ENCODE results near the gene MATR3.
A peak's percentile ranks its signal among the peaks of the same experiment; 100 is the strongest.
"Not testable (repeated sequence)": the region's sequence is repeated elsewhere in the genome, so short reads cannot be mapped to it uniquely, and the experiment has no call there.

MATR3 gene

DNA sequence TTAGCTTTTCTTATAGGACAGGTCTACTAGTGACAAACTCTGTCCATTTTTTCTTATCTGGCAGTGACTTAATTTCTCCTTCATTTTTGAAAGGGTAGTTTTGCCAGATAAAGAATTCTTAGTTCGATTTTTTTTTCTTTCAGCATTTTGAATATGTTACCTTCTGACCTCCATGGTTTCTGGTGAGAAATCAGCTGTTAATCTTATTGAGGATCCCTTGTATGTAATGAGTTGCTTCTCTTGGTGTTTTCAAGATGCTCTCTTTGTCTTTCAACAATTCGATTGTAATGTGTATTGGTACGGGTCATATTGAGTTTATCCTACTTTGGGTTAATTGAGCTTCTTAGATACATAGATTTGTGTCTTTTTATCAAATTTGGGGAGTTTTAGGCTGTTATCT lies 60.6 kb downstream of the MATR3 start:
- no peak for DNase-seq (ENCODE audit: low spot score)

DNA sequence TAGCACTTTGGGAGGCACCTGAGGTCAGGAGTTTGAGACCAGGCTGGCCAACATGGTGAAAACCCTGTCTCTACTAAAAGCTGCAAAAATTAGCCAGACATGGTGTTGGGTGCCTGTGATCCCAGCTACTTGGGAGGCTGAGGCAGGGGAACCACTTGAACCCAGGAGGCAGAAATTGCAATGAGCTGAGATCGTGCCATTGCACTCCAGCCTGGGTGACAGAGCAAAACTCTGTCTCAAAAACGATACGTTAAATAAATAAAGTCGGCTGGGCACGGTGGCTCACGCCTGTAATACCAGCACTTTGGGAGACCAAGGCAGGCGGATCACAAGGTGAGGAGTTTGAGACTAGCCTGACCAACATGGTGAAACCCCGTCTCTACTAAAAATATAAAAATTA lies 62.4 kb downstream of the MATR3 start:
- not testable (repeated sequence) for DNase-seq (ENCODE audit: low spot score)

DNA sequence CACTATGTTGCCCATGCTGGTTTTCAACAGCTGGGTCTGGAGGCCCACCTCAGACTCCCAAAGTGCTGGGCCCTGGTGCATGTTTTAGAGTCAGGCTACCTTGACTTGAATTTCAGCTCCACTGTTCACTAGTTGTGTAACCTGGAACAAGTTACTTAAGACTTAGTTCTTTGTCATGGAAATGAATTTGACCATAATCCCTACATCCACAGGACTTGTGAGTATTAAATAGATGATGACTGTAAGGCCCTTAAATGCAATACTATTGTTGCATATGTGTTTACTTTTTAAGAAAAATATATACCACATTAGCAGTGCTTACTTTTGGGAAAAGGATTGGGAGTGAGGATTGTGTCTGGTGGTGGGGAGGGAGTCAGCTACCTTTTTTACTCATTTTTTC lies 64.5 kb downstream of the MATR3 start:
- no peak for DNase-seq (ENCODE audit: low spot score)

DNA sequence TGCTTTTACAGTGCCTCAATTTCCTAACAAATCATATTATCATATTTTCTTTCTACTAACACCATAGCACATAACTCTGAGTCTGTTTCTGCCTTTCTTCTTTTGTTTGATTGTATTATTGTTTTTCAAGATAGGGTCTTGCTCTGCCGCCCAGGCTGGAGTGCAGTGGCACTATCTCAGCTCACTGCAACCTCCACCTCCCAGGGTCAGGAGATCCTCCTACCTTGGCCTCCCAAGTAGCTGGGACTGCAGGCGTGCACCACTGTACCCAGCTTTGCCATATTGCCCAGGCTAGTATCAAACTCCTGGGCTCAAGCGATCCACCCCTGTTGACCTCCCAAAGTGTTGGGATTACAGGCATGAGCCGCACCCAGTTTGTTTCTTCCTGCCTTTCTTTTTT lies 66.8 kb downstream of the MATR3 start:
- no peak for DNase-seq (ENCODE audit: low spot score)

DNA sequence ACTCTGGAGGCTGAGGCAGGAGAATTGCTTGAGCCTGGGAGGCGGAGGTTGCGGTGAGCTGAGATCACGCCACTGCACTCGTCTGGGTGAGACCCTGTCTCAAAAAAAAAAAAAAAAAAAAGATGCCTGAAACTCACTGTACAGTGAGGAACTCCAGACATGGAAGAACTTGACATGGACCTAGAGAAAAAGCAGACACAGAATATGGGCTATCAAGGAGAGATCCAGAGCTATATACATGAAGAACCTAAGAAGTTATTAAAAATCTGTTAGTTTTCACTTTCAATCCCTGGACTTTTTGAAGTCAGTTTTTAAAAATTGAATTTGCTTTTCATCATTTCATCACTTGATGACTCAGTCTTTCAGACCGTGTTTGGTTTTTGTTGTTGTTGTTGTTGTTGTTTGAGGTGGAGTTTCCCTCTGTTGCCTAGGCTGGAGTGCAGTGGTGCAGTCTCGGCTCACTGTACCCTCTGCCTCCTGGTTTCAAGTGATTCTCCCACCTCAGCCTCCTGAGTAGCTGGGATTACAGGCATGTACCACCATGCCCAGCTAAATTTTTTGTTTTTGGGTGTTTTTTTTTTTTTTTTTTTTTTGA lies 68.4 kb downstream of the MATR3 start:
- DNase-seq (ENCODE audit: low spot score): no peak

DNA sequence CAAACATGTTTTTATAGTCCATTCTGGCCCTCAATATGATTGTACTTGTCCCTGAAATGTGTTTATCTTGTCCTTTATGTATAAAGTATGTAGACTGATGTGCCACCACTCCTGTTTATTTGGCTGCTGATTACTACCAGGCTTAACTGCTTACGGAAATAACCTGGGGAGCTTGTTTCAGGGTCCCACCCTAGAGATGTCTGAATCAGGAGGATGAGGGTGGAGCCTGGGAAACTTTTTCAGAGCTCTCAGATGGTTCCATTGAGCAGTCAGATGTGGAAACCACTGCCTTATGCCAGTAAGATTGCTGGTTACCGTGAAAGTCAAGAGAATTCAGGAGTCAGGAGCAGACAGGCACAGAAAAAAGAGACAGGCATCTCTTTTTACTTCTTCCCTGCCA lies 70.4 kb downstream of the MATR3 start:
- no peak for DNase-seq (ENCODE audit: low spot score)

DNA sequence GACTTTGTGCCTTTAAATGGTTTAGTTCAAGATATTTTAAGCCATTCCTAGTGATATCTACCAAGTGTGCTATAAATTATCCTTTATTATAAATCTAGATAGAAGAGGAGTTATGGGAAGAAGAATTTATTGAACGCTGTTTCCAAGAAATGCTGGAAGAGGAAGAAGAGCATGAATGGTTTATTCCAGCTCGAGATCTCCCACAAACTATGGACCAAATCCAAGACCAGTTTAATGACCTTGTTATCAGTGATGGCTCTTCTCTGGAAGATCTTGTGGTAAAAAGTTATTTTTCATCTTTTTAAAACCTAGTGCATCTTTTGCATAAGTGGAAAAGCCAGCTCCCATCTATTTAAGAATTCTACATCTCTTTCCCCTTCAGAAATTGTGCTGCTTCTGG lies 70.9 kb downstream of the MATR3 start:
- no peak for DNase-seq (ENCODE audit: low spot score)

DNA sequence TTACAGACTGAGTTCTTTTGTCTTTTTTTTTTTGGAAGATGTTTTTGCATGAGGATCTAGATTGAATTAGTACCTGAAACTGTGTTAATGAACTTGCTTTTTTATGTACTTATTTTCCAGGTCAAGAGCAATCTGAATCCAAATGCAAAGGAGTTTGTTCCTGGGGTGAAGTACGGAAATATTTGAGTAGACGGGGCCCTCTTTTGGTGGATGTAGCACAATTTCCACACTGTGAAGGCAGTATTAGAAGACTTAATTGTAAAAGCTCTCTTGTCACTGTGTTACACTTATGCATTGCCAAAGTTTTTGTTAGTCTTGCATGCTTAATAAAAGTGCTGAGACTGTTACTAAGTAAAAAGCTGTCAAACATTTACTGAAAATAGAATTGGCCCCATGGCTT lies 75.1 kb downstream of the MATR3 start:
- DNase-seq (ENCODE audit: low spot score): peak; percentile 36

DNA sequence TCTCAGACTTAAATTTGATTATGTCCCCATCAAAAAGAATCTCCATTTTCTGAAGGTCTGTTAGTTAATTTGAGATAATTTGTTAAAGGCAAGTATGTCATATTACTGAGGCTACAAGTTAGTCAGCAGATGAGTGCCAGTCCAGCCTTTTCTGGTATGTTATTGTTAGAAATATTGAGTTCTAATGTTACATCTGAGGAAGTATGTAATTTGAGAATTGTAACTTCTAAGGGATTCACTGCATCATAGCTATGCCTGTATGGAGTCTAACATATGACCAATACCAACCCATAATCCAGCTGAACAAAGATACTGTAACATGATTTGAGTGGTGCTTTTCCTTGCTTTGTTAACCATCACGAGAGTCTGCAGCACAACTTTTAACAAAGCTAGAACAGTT lies 75.6 kb downstream of the MATR3 start:
- DNase-seq (ENCODE audit: low spot score): no peak

DNA sequence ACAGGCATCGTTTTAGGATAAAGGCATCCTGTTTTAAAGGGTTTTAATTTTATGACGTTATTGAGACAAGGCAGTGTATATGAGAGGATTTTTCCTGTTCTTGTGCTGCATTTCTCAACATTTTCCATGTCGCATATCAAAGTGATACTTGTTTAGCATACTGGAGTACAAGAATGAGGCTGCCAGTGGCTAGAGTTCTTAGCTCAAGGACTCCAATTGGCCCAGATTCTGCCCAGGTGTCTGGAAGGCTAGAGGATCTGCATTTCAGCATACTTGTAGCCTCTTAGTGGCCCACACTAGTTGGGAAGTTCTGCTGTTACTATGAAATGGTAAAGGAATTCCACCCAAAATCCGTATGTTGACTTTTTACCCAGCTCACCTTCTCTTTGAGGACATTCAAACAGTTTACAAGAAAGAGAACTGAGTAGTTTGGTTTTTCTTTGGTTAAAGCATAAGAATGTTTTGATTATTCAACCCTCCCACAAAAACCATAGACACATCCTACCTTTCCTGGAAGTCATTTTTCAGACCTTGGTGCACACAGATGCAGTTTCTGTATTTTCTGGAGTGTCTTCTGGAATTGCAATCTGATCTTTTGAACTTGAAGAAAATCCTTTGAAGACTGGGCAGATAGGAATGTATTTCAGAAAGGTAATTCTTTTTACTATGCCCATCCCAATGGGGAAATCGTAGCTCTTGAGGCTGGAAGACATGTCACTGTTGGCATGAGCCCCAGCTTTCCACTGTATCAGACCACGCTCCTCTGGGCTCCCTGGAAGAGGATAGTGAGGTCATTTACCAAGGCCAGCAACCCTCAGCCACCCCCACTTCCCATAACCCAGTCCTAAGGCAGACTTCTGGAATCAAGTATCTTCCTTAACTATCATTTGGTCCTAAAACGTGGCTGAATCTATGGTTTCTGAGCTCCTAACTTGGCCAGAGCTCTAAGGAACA lies 78.2 kb downstream of the MATR3 start:
- DNase-seq (ENCODE audit: low spot score): no peak

DNA sequence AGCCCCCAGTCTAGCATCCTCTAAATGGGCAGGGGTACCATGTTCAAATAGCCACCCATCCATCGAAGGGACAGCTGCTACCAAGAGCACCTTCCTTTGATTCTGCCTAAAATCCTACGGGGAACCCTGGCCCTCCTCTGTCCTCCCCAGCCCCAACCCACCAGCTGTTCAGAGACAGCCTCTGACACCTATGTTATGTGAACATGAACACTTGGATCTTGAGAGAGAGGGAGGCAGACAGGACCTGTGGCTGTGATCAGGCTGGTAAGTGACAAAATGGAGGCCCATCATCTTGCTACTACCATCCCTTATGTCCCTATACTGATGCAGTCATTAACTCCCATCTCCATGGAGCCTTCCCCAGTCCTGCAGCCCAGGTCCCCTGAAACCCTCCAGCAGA lies 81.4 kb downstream of the MATR3 start:
- DNase-seq (ENCODE audit: low spot score): no peak

DNA sequence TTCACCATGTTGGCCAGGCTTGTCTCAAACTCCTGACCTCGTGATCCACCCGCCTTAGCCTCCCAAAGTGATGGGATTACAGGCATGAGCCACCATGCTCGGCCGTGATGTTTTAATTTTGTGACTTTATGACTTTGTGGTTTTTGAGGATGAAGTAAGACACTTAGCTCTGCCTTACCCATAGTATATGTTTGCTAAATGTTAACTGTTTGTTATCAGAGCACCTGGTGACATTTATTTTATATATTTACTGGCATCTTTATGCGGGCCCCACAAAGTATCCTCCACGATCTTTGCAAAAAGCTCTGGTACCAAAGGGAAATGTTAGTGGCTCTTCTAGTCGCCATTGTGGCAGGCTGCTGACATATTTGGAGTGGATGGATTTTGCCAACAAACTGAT lies 82.8 kb downstream of the MATR3 start:
- no peak for DNase-seq (ENCODE audit: low spot score)

DNA sequence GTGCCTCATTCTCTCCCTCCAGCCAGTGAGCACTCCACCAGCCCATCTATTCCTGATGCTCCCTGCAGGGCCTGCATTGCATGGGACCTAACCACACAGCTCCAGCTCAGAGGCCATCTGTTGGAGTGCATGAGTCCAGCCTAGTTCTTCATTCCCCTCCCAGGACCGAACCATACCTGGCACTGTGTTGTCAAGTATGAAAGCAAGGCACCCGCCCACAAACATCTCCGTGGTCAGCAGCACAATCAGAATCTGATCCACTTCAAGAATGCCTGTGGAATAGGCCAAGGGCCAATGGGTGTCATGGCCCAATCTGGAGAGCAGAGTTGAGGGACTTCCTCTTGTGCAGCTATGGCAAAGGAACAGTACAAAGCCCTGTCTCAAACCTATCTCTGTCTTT lies 83.7 kb downstream of the MATR3 start:
- DNase-seq (ENCODE audit: low spot score): no peak

DNA sequence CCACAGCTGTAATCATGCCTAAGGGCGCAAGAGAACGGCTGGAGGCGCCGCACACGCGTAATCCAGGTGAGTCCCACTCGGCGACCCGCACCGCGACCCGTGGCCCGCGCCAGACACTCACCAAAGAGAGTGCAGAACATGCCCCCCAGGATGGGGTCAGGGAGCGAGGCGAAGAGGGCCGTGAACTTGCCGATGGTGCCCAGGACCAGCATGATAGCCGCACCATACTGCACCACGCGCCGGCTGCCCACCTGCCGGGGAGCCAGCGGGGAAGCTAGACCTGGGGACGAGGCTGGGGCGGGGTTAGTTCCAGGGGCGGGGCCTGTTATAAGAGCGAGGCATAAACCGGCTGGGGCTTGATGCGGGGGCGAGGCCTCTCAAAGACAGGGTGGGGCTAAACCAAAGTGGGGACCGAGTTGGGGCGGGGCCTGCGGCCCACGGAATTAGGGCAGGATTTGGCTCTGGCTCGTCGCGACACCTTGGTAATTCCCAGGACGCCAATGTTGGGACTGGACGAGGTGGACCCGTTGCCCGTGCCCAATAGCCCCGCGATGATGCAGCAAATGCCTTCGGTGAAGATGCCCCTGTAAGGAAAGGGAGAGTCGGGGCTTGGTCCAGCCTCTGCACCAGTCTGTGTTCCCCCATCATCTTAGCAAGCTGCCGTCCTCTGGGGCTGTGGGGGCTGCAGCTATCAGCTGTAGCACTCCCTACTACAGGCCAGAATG lies 84.7 kb downstream of the MATR3 start:
- no peak for DNase-seq (ENCODE audit: low spot score)

DNA sequence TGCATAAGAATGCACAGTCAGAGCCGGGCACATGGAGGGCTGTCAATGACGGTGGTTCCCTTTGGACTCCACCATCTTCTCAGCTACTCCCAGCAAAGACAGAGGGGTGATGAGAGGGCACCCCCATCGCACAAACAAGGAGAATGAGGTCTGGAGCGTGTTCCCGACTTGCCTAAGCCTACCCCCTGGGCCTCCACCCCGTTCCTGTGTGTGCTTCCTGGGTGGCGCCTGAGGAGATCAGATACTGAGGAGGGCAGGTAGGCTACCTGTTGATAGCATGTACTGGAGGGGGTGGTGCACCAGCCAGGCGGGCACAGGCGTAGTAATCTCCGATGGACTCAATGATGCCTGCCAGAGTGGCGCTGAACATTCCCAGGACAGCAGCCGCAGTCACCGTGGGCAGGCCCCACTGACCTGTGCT lies 85.4 kb downstream of the MATR3 start:
- DNase-seq (ENCODE audit: low spot score): no peak

DNA sequence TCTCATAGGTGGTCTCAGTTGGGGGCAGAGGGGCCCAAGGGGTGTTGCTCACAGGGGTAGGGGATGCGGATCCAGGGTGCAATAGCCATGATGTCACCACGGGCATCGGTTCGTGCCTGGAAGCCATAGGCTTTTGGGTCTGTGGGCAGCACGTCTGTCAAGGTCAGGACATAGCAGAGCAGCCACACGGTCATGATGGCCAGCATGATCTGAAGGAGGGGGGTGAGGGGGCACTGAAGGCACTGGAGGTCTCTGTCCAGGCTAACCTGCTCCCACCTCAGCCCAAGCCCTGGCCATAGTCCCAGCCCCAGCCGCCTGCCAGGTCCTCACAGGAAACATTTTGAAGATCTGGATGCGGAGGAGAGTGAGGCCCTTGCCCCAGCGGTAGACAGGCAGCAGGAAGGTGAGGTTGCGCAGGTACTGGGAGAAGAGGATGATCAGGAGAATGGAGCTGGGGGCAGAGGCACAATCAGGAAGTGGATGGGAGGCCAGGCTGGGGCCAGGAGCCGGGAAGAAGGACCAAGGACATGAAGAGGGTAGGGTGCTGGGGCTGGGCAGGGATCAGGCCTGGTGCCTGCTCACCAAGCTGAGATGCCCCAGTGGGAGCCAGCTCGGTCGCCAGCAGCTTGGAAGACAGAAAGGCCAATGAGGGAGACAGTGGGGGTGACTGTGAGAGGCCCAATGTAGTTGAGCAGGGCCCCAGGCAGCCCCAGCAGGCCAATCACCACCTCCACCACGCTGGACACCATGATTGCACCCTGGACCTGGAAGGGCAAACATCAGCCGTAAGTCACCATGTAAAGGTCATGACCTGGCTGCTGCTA lies 86.3 kb downstream of the MATR3 start:
- no peak for DNase-seq (ENCODE audit: low spot score)

Measured in RKO (cell line).